Upper lobe of right lung (tissue), 1 donor: ENCODE data around the gene PPP2R5C. TPM values are rescaled to one million over a fixed set of nuclear protein-coding genes. Genes with fewer than 3 reads are reported as not detected.

ENCODE experiments used
- ATAC-seq: fragments of 200-7000 bp; cut with Tn5 transposase; one replicate; pipeline ENCODE4 v1.9.1; 2020; ENCODE audit warnings: mild to moderate bottlenecking, moderate library complexity
- DNase-seq: peaks from one replicate; pipeline ENCODE4 v3.0.0-alpha.2; 2020
- H3K27ac ChIP-seq: fragments of 200-600 bp; one replicate; pipeline ENCODE4 v1.8.0; 2022
- H3K27me3 ChIP-seq: fragments of 200-600 bp; one replicate; pipeline ENCODE4 v1.8.0; 2022; ENCODE audit warnings: mild to moderate bottlenecking
- H3K36me3 ChIP-seq: fragments of 200-600 bp; one replicate; pipeline ENCODE4 v1.8.0; 2022
- H3K4me1 ChIP-seq: fragments of 200-600 bp; one replicate; pipeline ENCODE4 v1.8.0; 2022
- H3K4me3 ChIP-seq: fragments of 200-600 bp; one replicate; pipeline ENCODE4 v1.8.0; 2022; ENCODE audit warnings: mild to moderate bottlenecking
- H3K9me3 ChIP-seq: fragments of 200-600 bp; one replicate; pipeline ENCODE4 v1.8.0; 2022
- CTCF ChIP-seq: fragments of 200-600 bp; IDR thresholded peaks from one replicate; pipeline ENCODE4 v1.8.0; 2022; ENCODE audit warnings: antibody characterized with exemption
- intact Hi-C: fragments of 100-400 bp; cut with DNase I; formaldehyde crosslinking; loops from one replicate; pipeline ENCODE4 v1.11.0; 2022
- total RNA-seq: library from RNA; stranded (reverse); fragmentation: NEBNext Ultra II Directional; extraction: Animal tissue kit (Norgen Biotek cat#: 25700); gene quantifications from one replicate; pipeline ENCODE4 v1.2.1, GENCODE V29; 2021
- donor health status: DM: no; HTN: yes; CAD: no; lungs with severe emphysema.

PPP2R5C gene
- total RNA-seq, 1 donor from 2014 or later = 165 TPM

DNA sequence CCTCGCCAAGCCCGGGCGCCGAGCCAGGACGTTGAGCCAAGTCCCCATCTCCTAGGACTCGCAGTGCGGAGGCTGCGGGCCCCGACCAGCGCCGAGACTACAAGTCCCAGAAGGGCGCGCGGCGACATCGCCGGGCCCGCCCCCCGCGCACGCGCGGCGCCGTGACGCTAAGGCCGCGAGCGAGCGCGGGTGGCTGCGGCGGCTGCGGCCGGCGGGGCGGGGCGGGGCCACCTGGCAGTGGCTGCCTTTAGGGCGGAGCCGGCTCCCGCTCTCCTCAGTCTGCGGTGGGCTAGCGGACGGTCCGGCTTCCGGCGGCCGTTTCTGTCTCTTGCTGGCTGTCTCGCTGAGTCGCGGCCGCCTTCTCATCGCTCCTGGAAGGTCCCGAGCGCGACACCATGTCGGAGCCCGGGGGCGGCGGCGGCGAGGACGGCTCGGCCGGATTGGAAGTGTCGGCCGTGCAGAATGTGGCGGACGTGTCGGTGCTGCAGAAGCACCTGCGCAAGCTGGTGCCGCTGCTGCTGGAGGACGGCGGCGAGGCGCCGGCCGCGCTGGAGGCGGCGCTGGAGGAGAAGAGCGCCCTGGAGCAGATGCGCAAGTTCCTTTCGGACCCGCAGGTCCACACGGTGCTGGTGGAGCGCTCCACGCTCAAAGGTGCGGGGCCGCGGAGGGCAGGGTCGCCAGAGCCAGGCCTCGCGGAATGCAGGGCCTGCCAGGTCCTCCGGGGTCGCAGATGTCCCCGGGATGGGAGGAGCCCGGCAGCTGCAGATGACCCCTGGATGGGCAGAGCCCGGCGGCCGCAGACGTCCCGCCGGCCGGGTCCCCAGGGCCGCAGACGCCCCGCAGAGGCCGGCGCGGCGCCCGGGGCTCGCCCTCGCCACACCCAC lies 203.0 kb downstream of the PPP2R5C start, which contains the start of gene DYNC1H1:
Gene DYNC1H1, plus strand, starts transcription at position 277 of the 884 bp plus-strand sequence. Its CDS starts 119 bp downstream, at position 396.
- intact Hi-C loops = loop anchor here (10.0 kb wide), 1 partner anchor 130 kb away; no protein-coding TSS in a partner anchor
- no peak for TF ChIP-seq CTCF
- H3K4me3 ChIP-seq = peak within 1 kb of the TSS; percentile 99

DNA sequence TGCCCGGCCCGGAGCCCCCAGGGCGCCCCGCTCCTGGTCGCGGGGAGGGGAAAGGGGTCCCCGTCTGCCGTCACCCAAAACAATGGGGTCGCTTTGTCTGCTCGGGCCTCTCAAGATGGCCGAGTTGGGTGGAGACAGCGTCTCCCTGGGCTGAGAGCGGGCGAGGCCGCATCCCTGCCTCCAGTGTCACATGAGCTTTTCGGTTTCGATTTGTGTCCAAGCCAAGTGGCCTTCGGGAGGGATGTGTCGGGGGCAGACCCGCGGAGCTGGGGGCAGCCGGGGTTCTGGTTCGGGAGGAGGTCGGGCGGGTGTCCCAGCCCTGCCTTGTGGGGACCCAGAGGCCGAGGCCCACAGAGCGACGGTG lies 203.7 kb downstream of the PPP2R5C start:
- Histone ChIP-seq H3K27ac (peak overlapping the region; percentile 95), H3K9me3 (no peaks in the 10 kb centered on the region), H3K27me3 (no peaks in the 10 kb centered on the region), H3K4me3 (peak overlapping the region; percentile 99), H3K4me1 (peaks cover 28% of the 10 kb centered on the region), H3K36me3 (peaks cover 10% of the 10 kb centered on the region)
- peak; percentile 86 for DNase-seq
- peak; percentile 75 for ATAC-seq
- intact Hi-C loops = loop anchor here (10.0 kb wide), 1 partner anchor 130 kb away; no protein-coding TSS in a partner anchor
- TF ChIP-seq CTCF = no peak

More for the DNA sequence above, 203.0 kb downstream of the PPP2R5C start, which contains the start of gene DYNC1H1:
- DNase-seq (peak; percentile 95), ATAC-seq (peak; percentile 93)
- Histone ChIP-seq H3K9me3 (no peaks in the 10 kb centered on the region), H3K36me3 (peaks cover 5% of the 10 kb centered on the region), H3K27me3 (no peaks in the 10 kb centered on the region), H3K4me1 (peaks cover 28% of the 10 kb centered on the region), H3K27ac (peak within 1 kb of the TSS; percentile 95)

GRCh38 chr14:101965770-101966722 lies 204.5 kb downstream of the PPP2R5C start:
- Histone ChIP-seq H3K9me3 (no peaks in the 10 kb centered on the region), H3K27ac (peak overlapping the region; percentile 95), H3K4me1 (peaks cover 28% of the 10 kb centered on the region), H3K36me3 (peaks cover 10% of the 10 kb centered on the region), H3K27me3 (no peaks in the 10 kb centered on the region), H3K4me3 (peak overlapping the region; percentile 99)
- no peak for ATAC-seq
- intact Hi-C loops = loop anchor here (10.0 kb wide), 1 partner anchor 129 kb away; no protein-coding TSS in a partner anchor
- no peak for TF ChIP-seq CTCF
- no peak for DNase-seq

- DNase-seq (no peak), ATAC-seq (no peak)
- Histone ChIP-seq H3K27ac (no peak overlapping the region), H3K9me3 (no peaks in the 10 kb centered on the region), H3K4me1 (peaks cover 32% of the 10 kb centered on the region), H3K27me3 (no peaks in the 10 kb centered on the region), H3K4me3 (no peak overlapping the region), H3K36me3 (peaks cover 10% of the 10 kb centered on the region)
- TF ChIP-seq CTCF = no peak
- intact Hi-C loops = loop anchor here (10.0 kb wide), 1 partner anchor 128 kb away; no protein-coding TSS in a partner anchor
Measured at GRCh38 chr14:101966742-101967141, 205.2 kb downstream of the PPP2R5C start.

DNA sequence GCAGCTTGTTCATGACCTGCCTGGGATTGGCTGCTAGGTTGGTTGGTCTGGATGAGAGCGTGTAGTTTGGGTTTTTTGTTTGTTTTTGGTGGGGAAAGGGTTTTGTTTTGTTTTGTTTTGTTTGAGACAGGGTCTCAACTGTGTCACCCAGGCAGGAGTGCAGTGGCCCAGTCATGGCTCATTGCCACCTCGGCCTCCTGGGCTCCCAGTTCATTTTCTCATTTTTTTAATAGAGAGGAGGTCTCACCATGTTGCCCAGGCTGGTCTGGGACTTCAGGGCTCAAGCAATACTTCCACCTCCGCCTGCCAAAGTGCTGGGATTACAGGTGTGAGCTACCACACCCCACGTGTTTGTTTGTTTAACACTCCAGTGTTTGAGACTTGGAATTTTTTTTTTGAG lies 206.7 kb downstream of the PPP2R5C start:
- TF ChIP-seq CTCF = no peak
- Histone ChIP-seq H3K4me1 (peaks cover 42% of the 10 kb centered on the region), H3K27me3 (no peaks in the 10 kb centered on the region), H3K36me3 (peaks cover 10% of the 10 kb centered on the region), H3K4me3 (no peak overlapping the region), H3K27ac (no peak overlapping the region), H3K9me3 (no peaks in the 10 kb centered on the region)
- intact Hi-C loops = loop anchor here (10.0 kb wide), 1 partner anchor 127 kb away; no protein-coding TSS in a partner anchor
- ATAC-seq (no peak), DNase-seq (no peak)
